Activated naive CD8-positive, alpha-beta T cell (primary cell): ENCODE measurements around the gene BMP7.
"Not testable (repeated sequence)": the region's sequence is repeated elsewhere in the genome, so short reads cannot be mapped to it uniquely, and the experiment has no call there.

ENCODE experiments used
- H3K27ac Mint-ChIP-seq: one replicate; pipeline ENCODE4 v1.8.0; 2021; ENCODE audit warnings: mixed read lengths
- H3K27me3 Mint-ChIP-seq: one replicate; pipeline ENCODE4 v1.8.0; 2021; ENCODE audit warnings: mixed read lengths
- H3K36me3 Mint-ChIP-seq: one replicate; pipeline ENCODE4 v1.8.0; 2021; ENCODE audit warnings: mixed read lengths
- H3K4me1 Mint-ChIP-seq: one replicate; pipeline ENCODE4 v1.8.0; 2021; ENCODE audit warnings: low read depth, mixed read lengths
- H3K4me3 Mint-ChIP-seq: one replicate; pipeline ENCODE4 v1.8.0; 2021; ENCODE audit warnings: mild to moderate bottlenecking, mixed read lengths
- H3K9me3 Mint-ChIP-seq: one replicate; pipeline ENCODE4 v1.8.0; 2021; ENCODE audit warnings: low read depth, mixed read lengths

Gene BMP7

DNA sequence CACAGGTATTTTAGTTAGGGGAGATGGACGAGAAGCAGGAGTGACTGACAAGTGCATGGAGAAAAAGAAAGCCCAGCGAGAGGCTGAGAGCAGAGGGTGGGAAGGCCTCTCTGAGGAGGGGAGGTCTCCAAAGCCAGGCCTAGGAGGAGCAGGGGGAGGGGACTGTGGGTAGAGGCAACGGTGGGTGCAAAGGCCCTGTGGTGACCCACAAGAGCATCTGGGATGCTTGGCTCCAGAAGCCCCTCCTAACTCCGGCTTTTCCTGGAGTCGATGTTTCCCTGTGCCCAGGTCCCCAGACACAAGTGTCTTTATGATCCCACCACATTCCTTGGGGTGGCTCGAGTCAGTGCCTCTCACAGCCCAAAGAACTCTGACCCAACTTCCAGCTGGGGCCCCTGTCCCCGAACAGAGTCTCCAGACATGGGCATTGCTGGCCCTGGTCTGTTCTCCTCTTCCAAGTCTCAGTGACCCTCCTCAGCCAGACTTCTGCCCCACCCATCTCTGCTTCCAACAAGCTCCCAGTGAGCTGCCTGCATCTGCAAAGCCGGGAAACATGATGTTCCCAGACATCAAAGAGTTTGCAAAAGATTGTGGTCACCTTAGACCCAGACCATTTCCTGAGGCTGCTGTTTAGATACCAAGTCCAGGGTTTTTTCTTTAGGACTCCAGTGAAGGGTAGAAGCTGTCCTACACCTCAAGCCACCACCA lies 11.1 kb upstream of the BMP7 start:
- no peak overlapping the region for H3K4me3 Mint-ChIP-seq
- no peaks in the 10 kb centered on the region for H3K36me3 Mint-ChIP-seq
- H3K27me3 Mint-ChIP-seq = peaks cover 13% of the 10 kb centered on the region
- H3K9me3 Mint-ChIP-seq = no peaks in the 10 kb centered on the region
- no peak overlapping the region for H3K27ac Mint-ChIP-seq
- no peaks in the 10 kb centered on the region for H3K4me1 Mint-ChIP-seq

DNA sequence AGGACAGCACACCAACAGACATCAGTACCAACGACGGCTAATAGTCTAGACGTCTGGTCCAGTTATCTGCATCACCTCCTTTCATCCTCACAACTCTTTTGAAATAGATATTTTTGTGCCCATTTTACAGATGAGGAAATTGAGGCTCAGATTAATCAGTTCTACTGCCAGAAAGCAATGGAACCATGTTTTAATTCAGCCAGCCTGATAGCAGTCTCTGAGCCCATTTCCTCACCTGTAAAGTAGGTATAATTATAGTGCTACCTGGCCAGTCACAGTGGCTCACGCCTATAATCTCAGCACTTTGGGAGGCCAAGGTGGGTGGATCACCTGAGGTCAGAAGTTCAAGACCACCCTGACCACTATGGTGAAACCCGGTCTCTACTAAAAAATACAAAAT lies 9.8 kb upstream of the BMP7 start:
- Mint-ChIP-seq H3K27me3 (peaks cover 13% of the 10 kb centered on the region), H3K4me1 (no peaks in the 10 kb centered on the region), H3K36me3 (no peaks in the 10 kb centered on the region), H3K4me3 (no peak overlapping the region), H3K9me3 (no peaks in the 10 kb centered on the region), H3K27ac (no peak overlapping the region)

DNA sequence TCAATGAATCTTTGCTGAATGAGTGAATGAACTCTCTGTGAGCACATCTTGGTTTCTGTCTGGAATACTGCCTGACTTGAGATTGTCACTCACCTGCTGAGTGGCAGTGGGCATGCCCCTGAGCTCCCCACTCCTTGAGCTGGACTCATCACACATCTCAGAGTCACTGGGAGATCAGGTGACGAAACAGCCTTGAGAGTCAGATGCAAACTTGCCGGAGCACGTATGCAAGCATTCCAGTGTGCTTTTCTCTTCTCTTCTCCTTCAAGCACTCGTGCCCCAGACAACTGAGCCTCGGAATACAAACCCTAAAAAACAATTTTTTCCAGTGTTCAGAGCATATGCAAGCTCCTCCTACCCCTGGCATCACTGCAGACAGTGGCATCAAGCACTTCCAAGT lies 9.4 kb upstream of the BMP7 start:
- Mint-ChIP-seq H3K9me3 (no peaks in the 10 kb centered on the region), H3K27me3 (peaks cover 13% of the 10 kb centered on the region), H3K4me1 (no peaks in the 10 kb centered on the region), H3K27ac (no peak overlapping the region), H3K36me3 (no peaks in the 10 kb centered on the region), H3K4me3 (no peak overlapping the region)

DNA sequence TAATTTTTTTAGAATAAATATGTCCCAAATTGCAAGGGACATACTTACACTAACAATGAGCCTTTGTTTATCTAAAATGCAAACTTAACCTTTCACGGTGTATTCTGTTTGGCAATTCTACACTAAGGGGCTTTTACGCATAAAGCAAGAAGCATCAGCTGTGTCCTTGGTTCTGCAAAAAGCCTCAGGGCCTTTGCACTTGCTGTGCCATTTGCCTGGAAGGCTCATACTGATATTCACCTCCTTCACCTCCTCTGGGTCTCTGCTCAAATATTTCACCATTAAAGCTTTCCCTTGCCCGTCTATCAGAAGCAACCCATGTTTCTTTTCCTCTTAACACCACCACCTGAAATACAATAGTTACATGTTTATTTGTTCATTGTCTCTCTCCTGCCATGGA lies 8.9 kb upstream of the BMP7 start:
- Mint-ChIP-seq H3K4me3 (no peak overlapping the region), H3K9me3 (no peaks in the 10 kb centered on the region), H3K4me1 (no peaks in the 10 kb centered on the region), H3K27ac (no peak overlapping the region), H3K36me3 (no peaks in the 10 kb centered on the region), H3K27me3 (peaks cover 13% of the 10 kb centered on the region)

DNA sequence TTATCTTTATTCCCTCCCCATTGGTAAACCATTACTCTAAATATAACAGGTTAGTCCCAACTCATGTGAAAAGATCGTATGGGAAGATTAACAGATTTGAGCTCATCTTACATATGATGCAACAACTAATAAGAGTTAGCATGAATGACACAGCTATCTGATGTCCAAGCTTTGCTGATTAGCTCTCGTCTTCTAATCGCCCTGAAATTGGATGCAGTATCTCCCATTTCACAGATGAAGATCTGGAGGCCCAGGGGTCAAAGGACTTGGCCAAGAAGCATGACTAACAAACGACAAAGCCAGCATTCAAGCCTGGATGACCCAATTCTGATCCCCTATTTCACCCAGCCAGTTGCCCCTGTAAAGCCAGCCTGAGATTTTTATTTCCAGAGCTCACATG lies 8.4 kb upstream of the BMP7 start:
- Mint-ChIP-seq H3K27me3 (peaks cover 14% of the 10 kb centered on the region), H3K9me3 (no peaks in the 10 kb centered on the region), H3K4me3 (no peak overlapping the region), H3K36me3 (no peaks in the 10 kb centered on the region), H3K4me1 (no peaks in the 10 kb centered on the region), H3K27ac (no peak overlapping the region)

DNA sequence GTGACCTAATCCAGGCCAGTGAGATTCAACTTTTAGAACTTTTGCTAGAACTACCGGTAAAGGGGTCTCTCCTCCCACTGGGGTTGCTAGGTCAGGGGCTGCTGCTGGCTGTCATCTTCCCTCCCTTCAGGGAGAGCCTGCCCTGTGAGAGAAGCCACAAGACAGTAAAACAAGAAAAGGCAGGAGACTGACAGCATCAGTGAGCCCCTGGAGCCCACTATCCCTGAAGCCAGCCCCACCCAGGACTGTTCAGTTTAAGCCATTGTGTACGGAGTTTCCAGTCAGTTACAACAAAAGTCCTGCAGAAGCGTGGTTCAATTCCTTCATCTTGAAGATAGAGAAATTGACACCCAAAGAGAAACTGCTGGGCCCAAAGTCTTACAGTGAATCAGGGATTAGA lies 7.9 kb upstream of the BMP7 start:
- H3K4me3 Mint-ChIP-seq = no peak overlapping the region
- H3K4me1 Mint-ChIP-seq = no peaks in the 10 kb centered on the region
- peaks cover 15% of the 10 kb centered on the region for H3K27me3 Mint-ChIP-seq
- no peaks in the 10 kb centered on the region for H3K9me3 Mint-ChIP-seq
- H3K27ac Mint-ChIP-seq = no peak overlapping the region
- no peaks in the 10 kb centered on the region for H3K36me3 Mint-ChIP-seq

DNA sequence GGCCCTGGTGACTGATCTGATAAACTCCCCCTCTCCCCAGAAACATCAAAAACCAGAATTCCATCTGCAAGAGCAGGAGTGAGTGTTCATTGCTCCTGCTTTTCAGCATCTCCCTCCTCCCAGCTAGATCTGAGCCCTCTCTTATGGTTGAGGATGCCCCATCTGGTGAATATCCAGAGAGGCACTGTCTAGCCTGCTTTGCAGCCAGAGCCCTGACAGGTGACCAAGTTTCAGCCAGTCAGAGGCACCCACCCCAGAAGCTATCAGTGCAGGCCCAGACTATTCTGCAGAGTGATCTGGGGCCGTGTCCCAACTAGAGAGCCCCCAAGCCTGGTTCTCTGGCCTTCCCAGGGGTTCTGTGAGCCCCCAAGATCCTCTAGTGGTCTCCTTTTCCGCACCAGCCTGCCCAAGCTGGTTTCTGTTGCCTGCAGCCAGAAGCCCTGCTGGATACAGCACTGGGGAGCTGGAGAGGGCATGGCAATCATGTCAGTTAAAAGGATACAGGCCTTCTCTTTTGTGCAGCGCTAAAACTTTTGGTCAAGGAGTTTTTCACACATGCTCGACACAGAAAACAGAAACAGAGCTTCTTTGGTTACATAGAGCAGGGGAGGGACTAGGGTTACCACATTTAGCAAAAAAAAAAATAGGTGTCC lies 6.6 kb upstream of the BMP7 start:
- H3K27ac Mint-ChIP-seq = no peak overlapping the region
- H3K4me3 Mint-ChIP-seq = no peak overlapping the region
- H3K36me3 Mint-ChIP-seq = no peaks in the 10 kb centered on the region
- H3K27me3 Mint-ChIP-seq = peaks cover 19% of the 10 kb centered on the region
- H3K4me1 Mint-ChIP-seq = no peaks in the 10 kb centered on the region
- no peaks in the 10 kb centered on the region for H3K9me3 Mint-ChIP-seq

DNA sequence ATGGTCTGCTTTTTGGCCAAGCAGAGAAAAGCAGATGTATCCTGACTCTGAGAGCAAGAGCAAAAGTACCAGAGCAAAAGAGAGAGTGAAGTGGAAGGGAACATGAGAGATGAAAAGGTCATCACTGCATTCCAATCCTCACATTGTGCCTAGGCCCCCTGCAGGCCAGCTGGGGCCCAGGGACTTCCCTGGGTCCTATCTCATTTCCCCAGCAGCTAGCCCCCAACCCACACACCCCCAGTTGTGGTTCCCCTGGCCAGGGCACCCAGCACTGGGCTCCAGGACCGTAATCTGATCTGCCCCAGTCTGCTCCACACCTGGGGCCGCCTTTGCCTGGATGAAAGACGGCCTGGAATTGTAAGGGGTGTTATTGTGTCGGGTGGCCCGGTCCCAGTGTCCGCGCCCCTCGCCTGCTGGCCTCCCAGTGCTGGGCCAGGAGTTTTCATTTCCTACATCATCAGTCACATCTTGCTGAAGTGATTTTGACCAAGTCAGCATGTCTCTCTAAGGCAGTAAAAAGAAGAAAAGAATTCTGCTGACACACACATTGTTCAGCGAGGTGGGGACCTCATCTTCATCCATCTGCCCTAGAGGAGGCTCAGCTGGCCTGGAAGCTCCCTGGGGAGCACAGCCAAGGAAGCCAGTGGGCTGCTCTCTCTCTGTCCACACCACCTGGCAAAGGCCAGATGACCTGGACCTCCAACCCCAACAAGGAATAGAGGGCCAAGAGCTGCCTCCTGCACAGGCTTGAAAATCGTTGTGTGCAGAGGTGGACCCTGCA lies 4.0 kb upstream of the BMP7 start:
- H3K36me3 Mint-ChIP-seq = no peaks in the 10 kb centered on the region
- no peak overlapping the region for H3K27ac Mint-ChIP-seq
- no peaks in the 10 kb centered on the region for H3K9me3 Mint-ChIP-seq
- H3K4me3 Mint-ChIP-seq = no peak overlapping the region
- peaks cover 4% of the 10 kb centered on the region for H3K4me1 Mint-ChIP-seq
- peaks cover 20% of the 10 kb centered on the region for H3K27me3 Mint-ChIP-seq

DNA sequence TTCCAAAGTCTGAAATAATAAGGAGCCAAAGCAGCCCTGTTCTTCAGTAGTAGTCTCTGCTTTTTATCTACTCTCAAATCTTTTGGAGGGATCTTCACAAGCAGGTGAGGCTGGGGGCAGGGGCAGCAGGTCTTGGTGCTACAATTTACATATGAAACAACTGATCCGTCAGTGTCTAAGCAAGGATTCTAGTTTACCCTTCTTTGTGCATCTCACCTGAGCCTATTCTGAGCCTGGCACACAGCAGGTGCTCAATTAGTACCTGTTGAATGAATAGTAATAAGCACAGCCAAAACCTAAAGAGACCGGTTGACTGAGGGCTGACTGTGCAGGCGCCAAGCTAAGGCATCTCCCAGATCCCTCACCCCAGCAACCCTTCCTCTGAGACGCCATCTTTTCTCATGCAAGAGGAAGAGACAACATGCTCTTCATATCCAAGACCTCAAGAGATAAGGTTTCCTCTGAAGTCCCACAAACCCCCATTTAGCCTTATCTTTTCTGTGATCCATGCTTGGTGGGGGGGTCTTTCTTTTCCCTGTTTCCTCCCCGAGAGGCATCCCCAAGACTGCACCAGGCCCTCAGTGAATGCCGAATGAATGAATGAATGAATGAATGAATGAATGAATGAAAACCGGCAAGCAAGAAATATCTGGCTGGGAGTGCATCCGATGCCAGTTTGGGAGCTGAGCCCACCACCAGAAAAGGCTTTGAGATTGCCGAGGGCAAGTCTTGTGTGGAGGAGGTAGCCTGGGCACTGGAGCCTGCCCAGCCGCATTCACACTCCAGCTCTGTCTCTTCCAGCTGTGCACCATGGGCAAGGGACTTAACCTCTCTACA lies 2.9 kb upstream of the BMP7 start:
- peaks cover 18% of the 10 kb centered on the region for H3K27me3 Mint-ChIP-seq
- H3K4me3 Mint-ChIP-seq = no peak overlapping the region
- peaks cover 4% of the 10 kb centered on the region for H3K4me1 Mint-ChIP-seq
- no peaks in the 10 kb centered on the region for H3K36me3 Mint-ChIP-seq
- no peak overlapping the region for H3K27ac Mint-ChIP-seq
- no peaks in the 10 kb centered on the region for H3K9me3 Mint-ChIP-seq

DNA sequence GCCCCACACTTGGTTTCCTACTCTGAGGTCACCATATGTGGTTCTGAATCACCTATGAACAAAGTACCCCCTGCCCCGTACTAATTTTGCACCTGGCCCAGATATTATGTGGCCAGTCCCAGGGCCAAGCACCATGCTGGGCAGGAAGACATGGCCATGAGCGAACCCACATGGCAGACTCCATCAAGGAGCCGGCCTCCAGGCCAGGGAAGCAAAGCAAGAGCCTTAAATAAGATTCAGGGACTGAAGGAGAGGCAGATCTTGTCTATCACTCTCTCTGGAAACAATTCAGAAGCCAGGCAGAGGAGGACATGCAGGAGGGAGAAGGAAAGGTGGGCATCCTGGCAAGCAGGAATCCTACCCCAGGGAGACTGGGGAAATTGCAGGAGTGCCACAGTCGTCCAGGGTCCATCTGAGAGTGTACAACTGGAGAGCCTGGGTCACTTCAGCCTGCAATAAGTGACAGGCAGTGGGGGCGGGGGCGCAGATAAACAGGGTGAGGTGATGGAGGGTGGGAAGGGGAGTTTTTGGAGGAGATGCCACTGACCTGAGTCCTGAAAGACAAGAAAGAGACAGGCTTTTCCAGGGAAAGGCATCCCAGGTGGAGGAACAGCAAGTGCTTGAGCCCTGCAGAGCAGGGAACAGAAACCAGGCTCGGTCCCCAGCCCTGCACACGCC lies 2.1 kb upstream of the BMP7 start:
- no peaks in the 10 kb centered on the region for H3K36me3 Mint-ChIP-seq
- peaks cover 7% of the 10 kb centered on the region for H3K4me1 Mint-ChIP-seq
- H3K4me3 Mint-ChIP-seq = no peak overlapping the region
- H3K9me3 Mint-ChIP-seq = no peaks in the 10 kb centered on the region
- peaks cover 22% of the 10 kb centered on the region for H3K27me3 Mint-ChIP-seq
- H3K27ac Mint-ChIP-seq = no peak overlapping the region

DNA sequence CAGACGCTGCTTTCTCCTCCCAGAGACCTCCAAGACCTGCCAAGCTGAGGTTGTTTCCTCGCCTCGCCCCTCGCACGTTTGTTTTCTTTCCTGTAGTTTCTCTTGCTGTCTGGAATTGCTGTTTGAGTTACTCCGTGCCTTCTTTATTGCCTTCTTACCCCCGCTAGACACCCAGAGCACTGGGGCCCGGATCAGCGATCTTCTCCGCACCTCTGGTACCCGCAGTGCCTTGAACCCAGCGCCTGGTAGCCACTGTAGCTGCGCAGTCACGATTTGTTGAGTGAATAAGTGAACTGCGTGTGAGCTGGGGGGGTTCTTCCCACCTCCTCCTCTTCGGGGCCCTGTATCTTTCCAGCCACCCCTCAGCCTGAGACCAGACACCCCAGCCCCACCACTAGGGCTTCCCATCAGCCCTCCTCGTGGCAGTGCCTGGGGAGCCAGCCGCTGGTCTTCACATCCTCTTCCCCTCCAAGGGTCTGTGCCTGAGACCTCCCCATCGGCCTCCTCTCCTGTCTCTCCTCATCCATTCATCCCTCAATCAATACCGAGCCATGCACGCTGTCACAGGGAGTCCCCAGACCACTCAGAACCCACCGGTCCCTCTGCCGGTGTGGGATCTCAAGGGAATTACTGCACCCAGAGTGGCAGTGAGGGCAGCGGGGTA lies 849 bp upstream of the BMP7 start:
- Mint-ChIP-seq H3K27me3 (peaks cover 26% of the 10 kb centered on the region), H3K4me1 (peaks cover 7% of the 10 kb centered on the region), H3K4me3 (no peak overlapping the region), H3K27ac (no peak overlapping the region), H3K9me3 (no peaks in the 10 kb centered on the region), H3K36me3 (no peaks in the 10 kb centered on the region)

DNA sequence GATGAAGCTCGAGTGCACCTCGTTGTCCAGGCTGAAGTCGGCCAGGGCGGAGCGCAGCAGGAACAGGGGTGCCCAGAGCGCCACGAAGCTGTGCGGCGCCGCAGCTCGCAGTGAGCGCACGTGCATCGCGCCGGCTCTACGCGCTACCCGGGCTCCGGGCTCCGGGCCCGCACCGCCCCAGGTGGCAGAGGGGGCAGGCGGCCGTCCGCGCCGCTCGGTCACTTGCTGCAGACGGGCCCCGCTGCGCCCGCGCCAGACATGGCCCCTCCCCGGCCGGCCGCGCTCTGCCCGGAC lies 497 bp downstream of the BMP7 start:
- no peaks in the 10 kb centered on the region for H3K36me3 Mint-ChIP-seq
- no peaks in the 10 kb centered on the region for H3K9me3 Mint-ChIP-seq
- peaks cover 31% of the 10 kb centered on the region for H3K27me3 Mint-ChIP-seq
- H3K4me3 Mint-ChIP-seq = no peak overlapping the region
- no peak overlapping the region for H3K27ac Mint-ChIP-seq
- peaks cover 7% of the 10 kb centered on the region for H3K4me1 Mint-ChIP-seq

DNA sequence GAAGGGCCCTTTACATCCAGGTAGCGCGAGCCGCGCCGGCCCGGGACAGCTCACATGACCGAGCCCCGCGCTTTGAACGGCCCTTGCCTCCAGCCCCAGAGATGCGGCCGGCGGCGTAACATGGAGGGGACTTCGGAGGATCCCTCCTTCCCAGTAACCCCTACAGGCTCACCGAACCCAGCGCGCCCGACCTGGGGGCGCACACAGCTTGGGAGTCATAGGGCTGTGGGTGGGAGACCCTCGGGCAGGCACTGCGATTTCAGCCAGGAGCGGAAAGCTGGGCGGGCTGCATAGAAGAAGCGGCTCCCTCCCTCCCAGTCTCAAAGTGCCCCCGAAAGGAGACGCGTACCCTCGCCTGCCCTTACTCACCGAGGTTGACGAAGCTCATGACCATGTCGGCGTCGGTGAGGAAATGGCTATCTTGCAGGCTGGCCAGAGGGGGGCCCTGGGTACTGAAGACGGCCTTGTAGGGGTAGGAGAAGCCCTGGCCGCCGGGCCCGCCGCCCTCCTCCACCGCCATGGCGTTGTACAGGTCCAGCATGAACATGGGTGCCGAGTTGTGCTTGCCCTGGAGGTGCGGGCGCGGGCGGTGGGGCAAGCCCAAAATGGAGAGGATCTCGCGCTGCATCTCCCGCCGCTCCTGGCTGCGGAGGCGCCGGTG lies 975 bp downstream of the BMP7 start:
- Mint-ChIP-seq H3K36me3 (no peaks in the 10 kb centered on the region), H3K27me3 (peaks cover 34% of the 10 kb centered on the region), H3K27ac (no peak overlapping the region), H3K4me3 (no peak overlapping the region), H3K9me3 (no peaks in the 10 kb centered on the region), H3K4me1 (peaks cover 7% of the 10 kb centered on the region)

DNA sequence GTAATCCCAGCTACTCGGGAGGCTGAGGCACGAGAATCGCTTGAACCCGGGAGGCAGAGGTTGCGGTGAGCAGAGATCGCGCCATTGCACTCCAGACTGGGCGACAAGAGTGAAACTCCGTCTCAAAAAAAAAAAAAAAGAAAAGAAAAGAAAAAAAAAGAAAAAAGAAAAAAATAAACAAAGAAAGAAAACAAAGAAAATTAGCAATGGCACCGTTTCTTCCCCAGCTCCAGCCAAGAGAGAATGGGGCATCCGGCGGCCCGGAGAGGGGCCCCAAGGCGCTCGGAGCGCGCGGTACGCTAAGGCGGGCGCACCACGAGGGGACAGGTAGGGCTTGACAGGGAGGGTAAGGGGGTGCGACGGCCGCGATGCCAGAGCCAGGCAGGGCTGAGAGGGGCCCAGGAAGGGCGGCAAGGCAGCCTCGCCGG lies 1.5 kb downstream of the BMP7 start:
- not testable (repeated sequence) for H3K4me1 Mint-ChIP-seq, H3K9me3 Mint-ChIP-seq, H3K27ac Mint-ChIP-seq, H3K36me3 Mint-ChIP-seq, H3K4me3 Mint-ChIP-seq
- H3K27me3 Mint-ChIP-seq = peaks cover 38% of the 10 kb centered on the region
